HEK293 (cell line): ENCODE data around the gene GOLIM4.

Experiments used
- CTCF ChIA-PET: fragments of 350-600 bp; formaldehyde crosslinking; extraction: SDS; loops from one replicate; lab custom pipeline; 2021; ENCODE audit warnings: antibody characterized with exemption; lab: Yijun Ruan, JAX
- POLR2A ChIA-PET: fragments of 300-600 bp; formaldehyde crosslinking; extraction: SDS; loops from one replicate; lab custom pipeline; 2020; ENCODE audit warnings: antibody characterized with exemption, inconsistent platforms; lab: Yijun Ruan, JAX
- H3K27ac ChIP-seq: fragments of 200-500 bp; sonication (Bioruptor generic); 2 replicates; pipeline ENCODE4 v1.5.1; 2014; ENCODE audit warnings: low read depth, low read length, control low read depth, inconsistent platforms; ENCODE audit errors: extremely low read depth
- H3K36me3 ChIP-seq, 2 experiments: fragments of 200-500 bp in 1 of 2; sonication (Bioruptor generic) in 1 of 2; 1 replicate in 1 of 2; 2 replicates in 1 of 2; pipeline ENCODE4 v1.5.1; 2014 to 2017; ENCODE audit warnings: inconsistent platforms in 2 of 2, low read length in 2 of 2; ENCODE audit not compliant: control insufficient read depth in 2 of 2, insufficient read depth in 1 of 2
- H3K4me1 ChIP-seq: fragments of 200-500 bp; sonication (Bioruptor generic); 2 replicates; pipeline ENCODE4 v1.5.1; 2014; ENCODE audit warnings: mild to moderate bottlenecking, low read length, inconsistent platforms; ENCODE audit not compliant: control insufficient read depth, insufficient read depth
- H3K4me3 ChIP-seq: 2 replicates; pipeline ENCODE4 v1.5.1; 2011; ENCODE audit warnings: low read depth, mild to moderate bottlenecking, control low read depth, low read length, moderate library complexity
- H3K9me3 ChIP-seq: fragments of 200-500 bp; sonication (Bioruptor generic); 2 replicates; pipeline ENCODE4 v1.5.1; 2014; ENCODE audit warnings: low read depth, low read length, inconsistent platforms; ENCODE audit not compliant: control insufficient read depth, insufficient read depth
- BCL11A ChIP-seq: fragments of 450-650 bp; formaldehyde crosslinking; IDR thresholded peaks from 2 replicates; pipeline ENCODE4 v1.5.1; 2016; ENCODE audit warnings: low read depth, missing biosample characterization, missing genetic modification characterization
- ELK4 ChIP-seq: IDR thresholded peaks from 2 replicates; pipeline ENCODE4 v1.6.1; 2011; ENCODE audit warnings: mild to moderate bottlenecking, low read depth, low read length, borderline replicate concordance
- KLF8 ChIP-seq: fragments of 450-650 bp; formaldehyde crosslinking; IDR thresholded peaks from 2 replicates; pipeline ENCODE4 v1.5.1; 2016; ENCODE audit warnings: missing biosample characterization, missing genetic modification characterization
- OVOL3 ChIP-seq: fragments of 450-650 bp; formaldehyde crosslinking; IDR thresholded peaks from 2 replicates; pipeline ENCODE4 v1.5.1; 2016; ENCODE audit warnings: missing biosample characterization, missing genetic modification characterization
- SCRT2 ChIP-seq: fragments of 450-650 bp; formaldehyde crosslinking; IDR thresholded peaks from 2 replicates; pipeline ENCODE4 v1.5.1; 2016; ENCODE audit warnings: missing biosample characterization, missing genetic modification characterization
- ZBTB6 ChIP-seq: fragments of 450-650 bp; formaldehyde crosslinking; IDR thresholded peaks from 2 replicates; pipeline ENCODE4 v1.5.1; 2017; ENCODE audit warnings: missing biosample characterization, missing genetic modification characterization
- ZIC2 ChIP-seq: fragments of 450-650 bp; formaldehyde crosslinking; IDR thresholded peaks from 2 replicates; pipeline ENCODE4 v1.5.1; 2016; ENCODE audit warnings: missing biosample characterization, missing genetic modification characterization
- ZNF169 ChIP-seq: fragments of 450-650 bp; formaldehyde crosslinking; IDR thresholded peaks from 2 replicates; pipeline ENCODE4 v1.5.1; 2016; ENCODE audit warnings: missing biosample characterization, missing genetic modification characterization
- ZNF19 ChIP-seq: fragments of 450-650 bp; formaldehyde crosslinking; IDR thresholded peaks from 2 replicates; pipeline ENCODE4; 2016; ENCODE audit warnings: missing biosample characterization, missing genetic modification characterization, low read depth
- ZNF274 ChIP-seq, 2 experiments: fragments of 200-500 bp in 1 of 2; fragments of 450-650 bp in 1 of 2; sonication (Bioruptor generic) in 1 of 2; formaldehyde crosslinking in 1 of 2; IDR thresholded peaks; 2 replicates each; pipeline versions ENCODE4 v1.5.1 to v1.6.1; 2014 to 2016; ENCODE audit warnings: borderline replicate concordance in 1 of 2, inconsistent platforms in 1 of 2, low read length in 1 of 2, missing biosample characterization in 1 of 2, missing genetic modification characterization in 1 of 2
- ZNF514 ChIP-seq: fragments of 450-650 bp; formaldehyde crosslinking; IDR thresholded peaks from 2 replicates; pipeline ENCODE4 v1.5.1; 2016; ENCODE audit warnings: missing biosample characterization, missing genetic modification characterization
- ZNF529 ChIP-seq: fragments of 450-650 bp; formaldehyde crosslinking; IDR thresholded peaks from 2 replicates; pipeline ENCODE4 v1.5.1; 2017; ENCODE audit warnings: missing genetic modification characterization, missing biosample characterization; ENCODE audit not compliant: insufficient replicate concordance
- ZNF530 ChIP-seq: fragments of 450-650 bp; formaldehyde crosslinking; IDR thresholded peaks from 2 replicates; pipeline ENCODE4 v1.5.1; 2016; ENCODE audit warnings: low read depth, missing biosample characterization, missing genetic modification characterization
- ZNF544 ChIP-seq: fragments of 450-650 bp; formaldehyde crosslinking; IDR thresholded peaks from 2 replicates; pipeline ENCODE4 v1.5.0; 2017; ENCODE audit warnings: missing biosample characterization, missing genetic modification characterization
- ZNF548 ChIP-seq: fragments of 450-650 bp; formaldehyde crosslinking; IDR thresholded peaks from 2 replicates; pipeline ENCODE4 v1.5.1; 2016; ENCODE audit warnings: missing biosample characterization, missing genetic modification characterization
- ZNF623 ChIP-seq: fragments of 450-650 bp; formaldehyde crosslinking; IDR thresholded peaks from 2 replicates; pipeline ENCODE4 v1.5.1; 2016; ENCODE audit warnings: missing biosample characterization, missing genetic modification characterization
- ZNF692 ChIP-seq: fragments of 450-650 bp; formaldehyde crosslinking; IDR thresholded peaks from 2 replicates; pipeline ENCODE4 v1.5.1; 2016; ENCODE audit warnings: missing biosample characterization, missing genetic modification characterization
- ZNF704 ChIP-seq: fragments of 450-650 bp; formaldehyde crosslinking; IDR thresholded peaks from 2 replicates; pipeline ENCODE4 v1.5.1; 2016; ENCODE audit warnings: missing biosample characterization, missing genetic modification characterization
- ZNF707 ChIP-seq: fragments of 450-650 bp; formaldehyde crosslinking; IDR thresholded peaks from 2 replicates; pipeline ENCODE4 v1.5.1; 2016; ENCODE audit warnings: missing biosample characterization, missing genetic modification characterization
- ZXDB ChIP-seq: fragments of 450-650 bp; formaldehyde crosslinking; IDR thresholded peaks from 2 replicates; pipeline ENCODE4 v1.5.1; 2016; ENCODE audit warnings: missing biosample characterization, missing genetic modification characterization

GOLIM4 gene

GRCh38 chr3:168070919-168071318, 24.8 kb downstream of the GOLIM4 start:
- Histone ChIP-seq H3K9me3 (no peaks in the 10 kb centered on the region), H3K36me3 (no peaks in the 10 kb centered on the region), H3K4me3 (no peak overlapping the region), H3K27ac (no peak overlapping the region)
- POLR2A ChIA-PET = interaction anchor here (0.6 kb wide), 1 partner anchor 178 kb away, joined by 9 read pairs; no protein-coding TSS in a partner anchor
- TF ChIP-seq ELK4 (no peak), ZXDB (tag by site-specific recombination) (no peak), ZNF19 (no peak), ZNF707 (tag by site-specific recombination) (no peak), BCL11A (no peak), ZNF530 (tag by site-specific recombination) (no peak), ZNF274 (IDR thresholded peaks at IDR 0.05; ENCODE audit: low read length) (no peak), ZNF274 (tag by site-specific recombination; IDR thresholded peaks at IDR 0.05; ENCODE audit: borderline replicate concordance) (no peak), ZNF544 (no peak), ZNF529 (tag by site-specific recombination) (no peak), ZIC2 (no peak), ZNF514 (tag by site-specific recombination) (no peak), ZNF692 (tag by site-specific recombination) (no peak), ZBTB6 (tag by site-specific recombination) (no peak), ZNF704 (tag by site-specific recombination) (no peak)
- TF ChIP-seq, all 188 proteins: peak for 0
- H3K4me1 ChIP-seq = no peaks in the 10 kb centered on the region
- CTCF ChIA-PET = interaction anchor here (0.6 to 0.7 kb wide), 2 partner anchors 9 to 95 kb away, joined by 3 read pairs; no protein-coding TSS in a partner anchor

GRCh38 chr3:168068346-168068745, 27.4 kb downstream of the GOLIM4 start:
- ChIA-PET CTCF (no interaction called here), POLR2A (no interaction called here)
- Histone ChIP-seq H3K9me3 (no peaks in the 10 kb centered on the region), H3K27ac (no peak overlapping the region), H3K4me3 (no peak overlapping the region), H3K4me1 (no peaks in the 10 kb centered on the region), H3K36me3 (no peaks in the 10 kb centered on the region)
- TF ChIP-seq ZNF169 (tag by site-specific recombination) (no peak), SCRT2 (tag by site-specific recombination) (no peak), ZNF623 (tag by site-specific recombination) (no peak), ZNF548 (tag by site-specific recombination) (no peak), OVOL3 (tag by site-specific recombination) (no peak), KLF8 (tag by site-specific recombination) (no peak)
